GM19240 (cell line): ENCODE data around the gene RELB.

Experiments
- DNase-seq: peaks from one replicate; pipeline ENCODE4 v3.0.0; 2011; ENCODE audit warnings: low spot score; ENCODE audit not compliant: insufficient read length

RELB gene

DNA sequence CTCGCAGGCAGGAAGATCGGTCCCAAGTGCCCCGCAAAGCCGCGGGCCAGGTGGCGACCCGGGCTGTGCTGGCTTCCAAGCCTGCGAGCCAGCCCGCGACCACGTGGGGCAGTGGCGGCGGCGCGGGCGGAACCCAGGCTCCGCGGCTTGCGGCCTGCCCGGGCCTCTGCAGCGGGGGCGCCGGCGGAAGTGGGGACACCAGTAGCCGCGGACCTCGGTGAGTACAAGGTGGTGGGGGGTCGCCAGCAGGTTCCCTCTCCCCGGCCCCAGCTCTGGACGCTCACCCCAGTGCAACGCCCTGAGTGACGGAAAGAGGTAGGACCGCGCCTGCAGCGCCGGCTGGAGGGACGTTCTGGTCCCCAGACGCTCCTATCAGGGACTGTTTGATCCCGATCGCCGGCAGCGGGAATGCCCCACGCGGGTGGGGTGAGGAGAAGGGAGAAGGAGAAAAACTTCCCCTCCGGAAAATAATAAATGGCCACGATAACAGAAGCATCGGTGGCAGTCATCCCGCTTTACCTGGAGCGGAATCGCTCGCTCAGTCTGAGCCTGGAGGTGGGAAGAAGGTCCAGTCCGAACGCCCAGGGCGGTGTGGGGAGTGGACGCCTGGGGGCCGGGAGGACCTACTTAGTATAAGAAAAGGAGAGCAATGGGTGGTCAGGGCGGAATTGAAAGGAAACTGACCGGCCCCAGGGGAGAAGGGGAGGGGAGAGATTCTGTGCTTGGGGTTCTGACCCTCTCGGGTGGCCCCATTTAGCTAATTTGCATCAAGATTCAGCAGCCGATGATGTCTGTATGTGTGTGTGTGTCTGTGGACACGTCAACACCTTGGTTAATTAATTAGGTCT lies 78.0 kb downstream of the RELB start, which contains the start of gene GEMIN7:
Gene GEMIN7, plus strand, starts transcription at position 198 of the 848 bp plus-strand sequence. CDS start 10,855 bp downstream, outside the sequence.
- peak; percentile 65 for DNase-seq

DNA sequence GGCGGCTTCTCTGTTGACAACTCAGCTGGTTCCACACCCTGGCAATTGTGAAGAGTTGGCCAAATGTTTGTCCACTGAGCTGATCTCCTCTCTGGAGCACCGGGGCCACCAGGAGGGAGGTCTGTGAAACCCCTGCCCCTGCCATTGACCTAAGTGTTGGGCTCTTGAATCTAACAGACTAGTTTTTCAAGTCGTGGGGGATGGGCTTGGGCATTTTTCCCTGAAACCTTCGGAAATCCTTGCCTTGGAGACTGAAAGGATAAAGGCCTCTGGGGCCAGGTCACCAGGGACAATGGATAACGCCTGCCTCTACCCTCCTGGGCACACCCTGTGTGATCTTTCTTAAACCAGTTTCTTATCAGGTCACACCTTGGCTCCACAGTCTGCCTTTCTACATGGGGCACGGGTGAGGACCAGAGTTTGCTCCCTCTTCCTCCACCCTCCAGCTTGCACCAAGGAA lies 78.7 kb downstream of the RELB start:
- DNase-seq = no peak

DNA sequence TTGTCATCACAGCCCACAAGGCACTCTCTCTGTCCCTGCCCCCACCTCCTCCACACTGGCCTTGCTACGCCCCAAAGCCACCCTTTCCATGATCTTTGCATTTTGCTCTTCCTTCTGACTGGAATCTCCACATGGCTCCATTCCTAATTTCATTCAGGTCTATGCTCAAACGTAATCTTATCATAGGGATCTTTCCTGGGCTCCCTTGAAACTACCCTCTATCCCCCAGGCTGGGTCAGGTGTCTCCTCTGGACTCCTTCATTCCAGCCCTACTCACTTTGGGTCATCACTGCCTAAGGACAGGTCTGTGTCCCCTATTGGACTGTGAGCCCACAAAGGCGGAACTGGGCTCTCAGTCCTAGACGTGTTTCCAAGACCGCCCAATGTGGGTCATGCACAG lies 80.9 kb downstream of the RELB start:
- DNase-seq = no peak

DNA sequence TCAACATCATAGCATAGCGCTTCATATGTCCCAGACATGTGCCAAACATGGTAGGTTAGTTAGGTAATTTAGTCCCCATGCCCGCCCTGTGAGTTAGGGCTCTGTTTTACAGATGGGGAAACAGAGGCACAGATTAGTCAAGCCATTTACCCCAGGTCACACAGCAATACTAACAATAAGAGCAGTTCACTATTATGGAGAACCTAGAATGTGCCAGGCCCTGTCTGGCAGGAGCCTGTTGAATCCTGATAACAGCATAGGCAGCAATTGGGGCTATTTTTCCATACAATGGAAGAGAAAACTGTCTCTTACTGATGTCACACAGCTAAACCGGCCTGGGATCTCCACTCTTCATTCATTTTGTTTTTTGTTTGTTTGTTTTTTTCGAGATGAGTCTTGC lies 85.2 kb downstream of the RELB start:
- no peak for DNase-seq

DNA sequence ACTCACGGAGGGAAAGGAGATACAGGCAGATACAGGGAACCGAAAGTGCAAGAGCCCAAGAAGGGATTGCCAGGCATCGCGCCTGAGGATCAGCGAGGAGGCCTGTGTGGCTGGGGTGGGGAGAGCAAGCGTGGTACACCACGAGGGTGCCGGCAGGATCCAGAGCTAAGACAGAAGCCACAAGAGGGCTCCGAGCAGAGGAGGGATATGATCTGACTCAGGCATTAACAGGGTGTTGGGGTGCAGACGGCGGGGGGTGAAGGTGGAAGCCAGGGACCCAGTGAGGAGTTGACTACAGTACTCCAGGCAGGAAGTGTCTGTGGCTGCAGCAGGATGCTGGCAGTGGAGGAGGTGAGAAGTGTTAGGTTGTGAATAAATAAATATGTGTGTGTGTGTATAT lies 86.3 kb downstream of the RELB start:
- DNase-seq = no peak
